Parathyroid adenoma (tissue), 2 donors: Measurements from ENCODE around the gene ATP6V0C.
A peak's percentile ranks its signal among the peaks of the same experiment; 100 is the strongest.

Experiments
- H2AFZ ChIP-seq: fragments of 300-600 bp; sonication (generic); one replicate; pipeline ENCODE4 v1.7.0; 2017; ENCODE audit warnings: antibody characterized with exemption, mild to moderate bottlenecking
- H3K27ac ChIP-seq: fragments of 300-600 bp; sonication (generic); one replicate; pipeline ENCODE4 v1.7.0; 2017
- H3K27me3 ChIP-seq: fragments of 300-600 bp; sonication (generic); one replicate; pipeline ENCODE4 v1.7.0; 2017; ENCODE audit warnings: low read length; ENCODE audit not compliant: control insufficient read depth, insufficient read depth
- H3K36me3 ChIP-seq: fragments of 300-600 bp; sonication (generic); one replicate; pipeline ENCODE4 v1.7.0; 2017; ENCODE audit warnings: low read length; ENCODE audit not compliant: control insufficient read depth, insufficient read depth
- H3K4me1 ChIP-seq: fragments of 300-600 bp; sonication (generic); one replicate; pipeline ENCODE4 v1.7.0; 2017; ENCODE audit warnings: control low read depth
- H3K4me2 ChIP-seq: fragments of 300-600 bp; sonication (generic); one replicate; pipeline ENCODE4 v1.7.0; 2017; ENCODE audit warnings: low read length
- H3K4me3 ChIP-seq: fragments of 300-600 bp; sonication (generic); one replicate; pipeline ENCODE4 v1.7.0; 2017; ENCODE audit warnings: low read depth, low read length
- H3K79me2 ChIP-seq: fragments of 300-600 bp; sonication (generic); one replicate; pipeline ENCODE4 v1.7.0; 2017; ENCODE audit warnings: control low read depth
- H3K9ac ChIP-seq: fragments of 300-600 bp; sonication (generic); one replicate; pipeline ENCODE4 v1.7.0; 2017; ENCODE audit warnings: mild to moderate bottlenecking
- H3K9me3 ChIP-seq: fragments of 300-600 bp; sonication (generic); one replicate; pipeline ENCODE4 v1.7.0; 2017; ENCODE audit warnings: low read length; ENCODE audit not compliant: control insufficient read depth
- CTCF ChIP-seq: fragments of 300-600 bp; sonication (generic); IDR thresholded peaks from one replicate; pipeline ENCODE4 v1.7.0; 2017; ENCODE audit warnings: antibody characterized with exemption, mild to moderate bottlenecking
- donor health status: primary hyperparathyroidism.

Gene ATP6V0C

GRCh38 chr16:2472488-2472864, 41.3 kb upstream of the ATP6V0C start:
- no peak for TF ChIP-seq CTCF
- Histone ChIP-seq H3K9me3 (no peaks in the 10 kb centered on the region), H3K4me2 (no peak overlapping the region), H3K27me3 (no peaks in the 10 kb centered on the region), H3K79me2 (no peaks in the 10 kb centered on the region), H3K9ac (no peak overlapping the region), H3K4me3 (no peak overlapping the region), H3K36me3 (no peaks in the 10 kb centered on the region), H3K27ac (no peak overlapping the region), H2AFZ (no peak overlapping the region), H3K4me1 (peaks cover 15% of the 10 kb centered on the region)

- Histone ChIP-seq H3K9ac (no peak overlapping the region), H3K9me3 (no peaks in the 10 kb centered on the region), H3K36me3 (no peaks in the 10 kb centered on the region), H3K27ac (no peak overlapping the region), H3K27me3 (no peaks in the 10 kb centered on the region), H3K79me2 (no peaks in the 10 kb centered on the region), H3K4me2 (peak overlapping the region; percentile 66), H2AFZ (no peak overlapping the region), H3K4me1 (peaks cover 15% of the 10 kb centered on the region), H3K4me3 (no peak overlapping the region)
- TF ChIP-seq CTCF: no peak
Observed at GRCh38 chr16:2472885-2473445, 40.8 kb upstream of the ATP6V0C start.

GRCh38 chr16:2473446-2473926, 40.3 kb upstream of the ATP6V0C start:
- Histone ChIP-seq H3K9ac (no peak overlapping the region), H3K36me3 (no peaks in the 10 kb centered on the region), H3K9me3 (no peaks in the 10 kb centered on the region), H3K27ac (no peak overlapping the region), H3K4me2 (peak overlapping the region; percentile 66), H3K4me1 (peaks cover 11% of the 10 kb centered on the region), H2AFZ (peak overlapping the region; percentile 56), H3K4me3 (peak overlapping the region; percentile 11), H3K79me2 (no peaks in the 10 kb centered on the region), H3K27me3 (no peaks in the 10 kb centered on the region)
- no peak for TF ChIP-seq CTCF

- peak overlapping the region; percentile 91 for H2AFZ ChIP-seq
- H3K4me1 ChIP-seq: peaks cover 6% of the 10 kb centered on the region
- no peaks in the 10 kb centered on the region for H3K27me3 ChIP-seq
- H3K9ac ChIP-seq: no peak overlapping the region
- peak overlapping the region; percentile 45 for H3K27ac ChIP-seq
- no peaks in the 10 kb centered on the region for H3K79me2 ChIP-seq
- no peaks in the 10 kb centered on the region for H3K9me3 ChIP-seq
- peak overlapping the region; percentile 64 for H3K4me3 ChIP-seq
- no peaks in the 10 kb centered on the region for H3K36me3 ChIP-seq
- H3K4me2 ChIP-seq: peak overlapping the region; percentile 99
- TF ChIP-seq CTCF: peak; percentile 20
Observed at GRCh38 chr16:2473999-2474876, 39.5 kb upstream of the ATP6V0C start.
